Measurements from ENCODE around the gene DCBLD2. TPM values are rescaled to one million over a fixed set of nuclear protein-coding genes. Genes with fewer than 3 reads are reported as not detected.

The DCBLD2 gene
- total and polyA plus RNA-seq, 3 experiments from 2014 or later: 0.47 to 1.6 (median 1.5) TPM

- peaks cover 0 to 2% (median 0%) of the 10 kb centered on the region in 3 donors for H3K4me1 Mint-ChIP-seq
- H3K27me3 ChIP-seq (ENCODE audit: insufficient read depth, low read length, poor library complexity, severe bottlenecking): no peaks in the 10 kb centered on the region
- H3K4me3 Mint-ChIP-seq: no peak overlapping the region
- no peak overlapping the region for H3K27ac Mint-ChIP-seq
- H3K27ac ChIP-seq (ENCODE audit: low read depth, low read length): no peak overlapping the region
- peaks cover 9 to 46% of the 10 kb centered on the region in 2 donors for H3K27me3 Mint-ChIP-seq
- no peak for DNase-seq
- H3K9me3 Mint-ChIP-seq: no peaks in the 10 kb centered on the region
- H3K4me1 ChIP-seq (ENCODE audit: insufficient read depth, low read length): no peaks in the 10 kb centered on the region
- ChIA-PET CTCF (no interaction called here), POLR2A (no interaction called here)
- no peaks in the 10 kb centered on the region for H3K36me3 Mint-ChIP-seq
- no peak overlapping the region for H3K4me3 ChIP-seq (ENCODE audit: low read length)
- H3K36me3 ChIP-seq (ENCODE audit: insufficient read depth, low read length): no peaks in the 10 kb centered on the region
- no peaks in the 10 kb centered on the region for H3K9me3 ChIP-seq (ENCODE audit: low read length)
These were observed 125.9 kb downstream of the DCBLD2 start for GRCh38 chr3:98775459-98776139.

DNA sequence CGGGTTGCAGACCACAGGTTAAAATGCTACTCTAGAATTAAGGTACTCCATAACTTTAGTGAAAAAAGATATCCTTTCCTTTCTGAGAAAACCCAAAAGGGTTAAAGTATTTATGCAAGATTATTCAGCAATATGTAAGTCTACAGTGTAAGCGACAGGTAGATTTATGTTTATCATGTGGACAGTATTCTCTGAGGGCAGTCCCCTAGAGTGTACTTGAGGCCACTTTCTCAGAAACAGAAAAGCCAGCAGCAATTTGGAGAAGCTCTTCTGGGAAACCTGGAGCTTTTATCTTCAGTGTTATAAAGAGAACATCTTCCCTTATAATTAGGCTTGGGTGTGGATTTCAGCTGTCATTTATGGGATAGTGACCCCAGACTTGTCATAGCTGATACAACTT, 129.5 kb downstream of the DCBLD2 start:
- no peaks in the 10 kb centered on the region for H3K9me3 Mint-ChIP-seq
- Histone ChIP-seq H3K27ac (ENCODE audit: low read depth, low read length) (no peak overlapping the region), H3K27me3 (ENCODE audit: insufficient read depth, low read length, poor library complexity, severe bottlenecking) (no peaks in the 10 kb centered on the region), H3K4me1 (ENCODE audit: insufficient read depth, low read length) (no peaks in the 10 kb centered on the region), H3K9me3 (ENCODE audit: low read length) (no peaks in the 10 kb centered on the region), H3K36me3 (ENCODE audit: insufficient read depth, low read length) (no peaks in the 10 kb centered on the region), H3K4me3 (ENCODE audit: low read length) (no peak overlapping the region)
- ChIA-PET CTCF (no interaction called here), POLR2A (no interaction called here)
- no peak overlapping the region for H3K4me3 Mint-ChIP-seq
- no peak for DNase-seq
- H3K27ac Mint-ChIP-seq: no peak overlapping the region
- peaks cover 8 to 44% of the 10 kb centered on the region in 2 donors for H3K27me3 Mint-ChIP-seq
- H3K4me1 Mint-ChIP-seq: peaks cover 0 to 3% (median 3%) of the 10 kb centered on the region in 3 donors
- no peaks in the 10 kb centered on the region for H3K36me3 Mint-ChIP-seq

- Histone ChIP-seq H3K36me3 (ENCODE audit: insufficient read depth, low read length) (no peaks in the 10 kb centered on the region), H3K4me3 (ENCODE audit: low read length) (no peak overlapping the region), H3K9me3 (ENCODE audit: low read length) (no peaks in the 10 kb centered on the region), H3K27ac (ENCODE audit: low read depth, low read length) (no peak overlapping the region), H3K4me1 (ENCODE audit: insufficient read depth, low read length) (no peaks in the 10 kb centered on the region), H3K27me3 (ENCODE audit: insufficient read depth, low read length, poor library complexity, severe bottlenecking) (no peaks in the 10 kb centered on the region)
- CTCF ChIA-PET: no interaction called here
- no peaks in the 10 kb centered on the region for H3K9me3 Mint-ChIP-seq
- peaks cover 0 to 3% (median 3%) of the 10 kb centered on the region in 3 donors for H3K4me1 Mint-ChIP-seq
- POLR2A ChIA-PET: no interaction called here
- peak in 2 of 5 donors; percentile 3 to 9 for DNase-seq
- peaks cover 9 to 33% of the 10 kb centered on the region in 2 donors for H3K27me3 Mint-ChIP-seq
- H3K4me3 Mint-ChIP-seq: peak overlapping the region in 2 of 7 donors; percentile 23 to 24
- H3K27ac Mint-ChIP-seq: peak overlapping the region in 1 of 8 donors; percentile 3
- no peaks in the 10 kb centered on the region for H3K36me3 Mint-ChIP-seq
These were observed 131.0 kb downstream of the DCBLD2 start for GRCh38 chr3:98770261-98771039.

DNA sequence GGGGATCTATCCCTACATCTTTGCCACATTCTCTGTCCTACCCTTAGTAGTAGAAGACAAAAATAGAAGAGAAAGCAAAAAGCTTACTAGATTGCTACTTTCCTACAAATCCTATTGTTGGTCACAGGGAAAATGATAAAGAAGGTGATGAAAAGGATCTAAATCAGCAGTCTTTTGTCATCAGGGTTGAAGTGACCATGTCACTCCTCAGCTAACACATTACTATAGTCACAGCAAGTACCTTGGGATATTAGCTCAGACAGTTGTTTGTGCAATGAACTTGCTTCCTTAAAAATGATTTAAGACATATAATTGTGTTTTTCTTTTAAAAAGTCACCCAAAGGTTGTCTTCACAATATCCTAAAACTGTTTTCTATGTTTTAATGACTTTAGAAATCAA, 132.0 kb downstream of the DCBLD2 start:
- CTCF ChIA-PET: no interaction called here

GRCh38 chr3:98768961-98769360, 132.5 kb downstream of the DCBLD2 start:
- Mint-ChIP-seq H3K9me3 (no peaks in the 10 kb centered on the region), H3K27ac (no peak overlapping the region), H3K4me3 (no peak overlapping the region), H3K4me1 (peaks cover 0 to 3% (median 3%) of the 10 kb centered on the region in 3 donors), H3K36me3 (no peaks in the 10 kb centered on the region), H3K27me3 (peaks cover 5 to 23% of the 10 kb centered on the region in 2 donors)
- DNase-seq: no peak
- Histone ChIP-seq H3K27ac (ENCODE audit: low read depth, low read length) (no peak overlapping the region), H3K27me3 (ENCODE audit: insufficient read depth, low read length, poor library complexity, severe bottlenecking) (no peaks in the 10 kb centered on the region), H3K4me3 (ENCODE audit: low read length) (no peak overlapping the region), H3K36me3 (ENCODE audit: insufficient read depth, low read length) (no peaks in the 10 kb centered on the region), H3K4me1 (ENCODE audit: insufficient read depth, low read length) (no peaks in the 10 kb centered on the region), H3K9me3 (ENCODE audit: low read length) (no peaks in the 10 kb centered on the region)
- ChIA-PET POLR2A (no interaction called here), CTCF (no interaction called here)

More for the DNA sequence above, 132.0 kb downstream of the DCBLD2 start:
- H3K36me3 ChIP-seq (ENCODE audit: insufficient read depth, low read length): no peaks in the 10 kb centered on the region
- H3K27ac Mint-ChIP-seq: no peak overlapping the region
- H3K9me3 Mint-ChIP-seq: no peaks in the 10 kb centered on the region
- no peaks in the 10 kb centered on the region for H3K9me3 ChIP-seq (ENCODE audit: low read length)
- H3K4me1 ChIP-seq (ENCODE audit: insufficient read depth, low read length): no peaks in the 10 kb centered on the region
- no peak overlapping the region for H3K4me3 Mint-ChIP-seq
- no peak overlapping the region for H3K27ac ChIP-seq (ENCODE audit: low read depth, low read length)
- H3K4me3 ChIP-seq (ENCODE audit: low read length): no peak overlapping the region
- DNase-seq: no peak
- no peaks in the 10 kb centered on the region for H3K27me3 ChIP-seq (ENCODE audit: insufficient read depth, low read length, poor library complexity, severe bottlenecking)
- no peaks in the 10 kb centered on the region for H3K36me3 Mint-ChIP-seq
- H3K27me3 Mint-ChIP-seq: peaks cover 5 to 27% of the 10 kb centered on the region in 2 donors
- POLR2A ChIA-PET: no interaction called here
- H3K4me1 Mint-ChIP-seq: peaks cover 0 to 3% (median 3%) of the 10 kb centered on the region in 3 donors

- DNase-seq: no peak
- Histone ChIP-seq H3K36me3 (ENCODE audit: insufficient read depth, low read length) (no peaks in the 10 kb centered on the region), H3K9me3 (ENCODE audit: low read length) (no peaks in the 10 kb centered on the region), H3K27ac (ENCODE audit: low read depth, low read length) (no peak overlapping the region), H3K27me3 (ENCODE audit: insufficient read depth, low read length, poor library complexity, severe bottlenecking) (no peaks in the 10 kb centered on the region), H3K4me1 (ENCODE audit: insufficient read depth, low read length) (no peaks in the 10 kb centered on the region), H3K4me3 (ENCODE audit: low read length) (no peak overlapping the region)
- Mint-ChIP-seq H3K4me1 (peaks cover 0 to 3% (median 3%) of the 10 kb centered on the region in 3 donors), H3K4me3 (no peak overlapping the region), H3K9me3 (no peaks in the 10 kb centered on the region), H3K36me3 (no peaks in the 10 kb centered on the region), H3K27me3 (peaks cover 11 to 36% of the 10 kb centered on the region in 2 donors), H3K27ac (no peak overlapping the region)
- CTCF ChIA-PET: no interaction called here
- POLR2A ChIA-PET: no interaction called here
These were observed 134.6 kb downstream of the DCBLD2 start for GRCh38 chr3:98766924-98767323.

- no peak for DNase-seq
- Mint-ChIP-seq H3K4me1 (peaks cover 0 to 3% (median 3%) of the 10 kb centered on the region in 3 donors), H3K9me3 (no peaks in the 10 kb centered on the region), H3K4me3 (no peak overlapping the region), H3K27me3 (peaks cover 11 to 31% of the 10 kb centered on the region in 2 donors), H3K27ac (no peak overlapping the region), H3K36me3 (no peaks in the 10 kb centered on the region)
- Histone ChIP-seq H3K36me3 (ENCODE audit: insufficient read depth, low read length) (no peaks in the 10 kb centered on the region), H3K4me3 (ENCODE audit: low read length) (no peak overlapping the region), H3K9me3 (ENCODE audit: low read length) (no peaks in the 10 kb centered on the region), H3K4me1 (ENCODE audit: insufficient read depth, low read length) (no peaks in the 10 kb centered on the region), H3K27ac (ENCODE audit: low read depth, low read length) (no peak overlapping the region), H3K27me3 (ENCODE audit: insufficient read depth, low read length, poor library complexity, severe bottlenecking) (no peaks in the 10 kb centered on the region)
- ChIA-PET CTCF (no interaction called here), POLR2A (no interaction called here)
These were observed 135.8 kb downstream of the DCBLD2 start for GRCh38 chr3:98765721-98766120.

DNA sequence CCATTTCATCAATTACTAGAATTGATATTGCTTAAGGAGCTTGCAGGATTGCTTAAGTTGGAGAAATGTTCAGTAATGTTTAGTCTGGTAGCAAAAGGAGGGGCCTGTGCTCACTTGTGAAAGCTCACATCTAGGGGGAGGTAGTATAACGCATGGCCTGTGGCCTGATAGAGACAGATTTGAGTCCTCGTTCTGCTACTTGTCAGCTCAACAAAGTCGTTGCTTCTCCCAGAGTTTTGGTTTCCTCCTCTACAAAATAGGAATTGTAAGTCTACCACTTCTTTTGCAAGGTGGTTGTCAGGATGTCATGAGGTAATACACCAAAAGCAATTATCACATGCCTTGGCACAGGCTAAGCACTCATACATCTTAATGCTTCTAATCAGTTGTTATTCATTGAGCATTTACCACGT, 137.0 kb downstream of the DCBLD2 start:
- ChIA-PET POLR2A (no interaction called here), CTCF (no interaction called here)
- Mint-ChIP-seq H3K4me3 (no peak overlapping the region), H3K9me3 (no peaks in the 10 kb centered on the region), H3K27ac (no peak overlapping the region), H3K36me3 (no peaks in the 10 kb centered on the region), H3K4me1 (no peaks in the 10 kb centered on the region), H3K27me3 (peaks cover 11 to 27% of the 10 kb centered on the region in 2 donors)
- no peaks in the 10 kb centered on the region for H3K36me3 ChIP-seq (ENCODE audit: insufficient read depth, low read length)
- no peaks in the 10 kb centered on the region for H3K27me3 ChIP-seq (ENCODE audit: insufficient read depth, low read length, poor library complexity, severe bottlenecking)
- no peak for DNase-seq
- H3K4me3 ChIP-seq (ENCODE audit: low read length): no peak overlapping the region
- no peaks in the 10 kb centered on the region for H3K4me1 ChIP-seq (ENCODE audit: insufficient read depth, low read length)
- no peaks in the 10 kb centered on the region for H3K9me3 ChIP-seq (ENCODE audit: low read length)
- no peak overlapping the region for H3K27ac ChIP-seq (ENCODE audit: low read depth, low read length)

All from CD8-positive, alpha-beta memory T cell (primary cell).